Metanephros (tissue), 1 donor: Measurements from ENCODE around the gene RPL36. TPM values are rescaled to one million over a fixed set of nuclear protein-coding genes. Genes with fewer than 3 reads are reported as not detected.

Experiments used
- total RNA-seq: library from RNA; depleted of rRNA; stranded (reverse); fragments of >200 nt; gene quantifications from one replicate; pipeline ENCODE4 v1.2.3, GENCODE V29; 2014

The RPL36 gene
- total RNA-seq = 754 TPM

DNA sequence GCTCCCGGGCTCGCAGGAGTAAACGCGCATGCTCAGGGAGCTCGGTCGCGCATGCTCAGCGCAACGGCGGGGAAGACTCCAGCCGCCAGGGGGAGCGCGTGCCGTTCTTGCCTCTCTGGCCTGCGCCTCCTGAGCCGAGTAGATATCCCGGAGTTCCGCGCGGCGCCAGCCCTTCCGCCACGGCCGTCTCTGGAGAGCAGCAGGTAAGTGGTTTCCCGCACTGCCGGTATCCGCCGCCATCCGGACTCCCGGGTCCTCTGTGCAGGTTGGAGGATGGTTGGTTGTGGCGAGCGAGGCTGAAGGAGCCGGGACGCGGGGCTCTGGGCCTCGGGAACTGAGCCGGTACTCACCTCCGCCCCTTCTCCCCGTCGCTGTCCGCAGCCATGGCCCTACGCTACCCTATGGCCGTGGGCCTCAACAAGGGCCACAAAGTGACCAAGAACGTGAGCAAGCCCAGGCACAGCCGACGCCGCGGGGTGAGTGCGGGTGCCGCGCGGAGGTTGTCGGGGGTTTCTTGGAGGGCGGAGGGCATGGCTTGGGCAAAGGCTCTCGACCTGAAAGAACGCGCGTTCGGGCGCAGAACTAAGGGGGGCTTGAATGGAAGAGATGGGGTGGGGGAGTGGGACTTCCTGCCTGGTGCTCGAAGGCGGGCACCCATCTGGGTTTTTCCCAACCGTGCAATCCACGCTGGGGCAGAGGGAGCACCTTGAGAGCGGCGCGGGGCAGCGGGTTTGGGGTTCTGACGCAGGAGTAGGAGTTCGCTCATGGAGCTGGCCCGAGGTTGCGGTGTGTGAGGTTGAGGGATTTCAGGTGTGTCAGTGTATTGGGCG lies at the start of gene RPL36:
Gene RPL36 (plus strand): TSS at position 171 of the 830 bp plus-strand sequence. CDS start 213 bp downstream, at position 384.

DNA sequence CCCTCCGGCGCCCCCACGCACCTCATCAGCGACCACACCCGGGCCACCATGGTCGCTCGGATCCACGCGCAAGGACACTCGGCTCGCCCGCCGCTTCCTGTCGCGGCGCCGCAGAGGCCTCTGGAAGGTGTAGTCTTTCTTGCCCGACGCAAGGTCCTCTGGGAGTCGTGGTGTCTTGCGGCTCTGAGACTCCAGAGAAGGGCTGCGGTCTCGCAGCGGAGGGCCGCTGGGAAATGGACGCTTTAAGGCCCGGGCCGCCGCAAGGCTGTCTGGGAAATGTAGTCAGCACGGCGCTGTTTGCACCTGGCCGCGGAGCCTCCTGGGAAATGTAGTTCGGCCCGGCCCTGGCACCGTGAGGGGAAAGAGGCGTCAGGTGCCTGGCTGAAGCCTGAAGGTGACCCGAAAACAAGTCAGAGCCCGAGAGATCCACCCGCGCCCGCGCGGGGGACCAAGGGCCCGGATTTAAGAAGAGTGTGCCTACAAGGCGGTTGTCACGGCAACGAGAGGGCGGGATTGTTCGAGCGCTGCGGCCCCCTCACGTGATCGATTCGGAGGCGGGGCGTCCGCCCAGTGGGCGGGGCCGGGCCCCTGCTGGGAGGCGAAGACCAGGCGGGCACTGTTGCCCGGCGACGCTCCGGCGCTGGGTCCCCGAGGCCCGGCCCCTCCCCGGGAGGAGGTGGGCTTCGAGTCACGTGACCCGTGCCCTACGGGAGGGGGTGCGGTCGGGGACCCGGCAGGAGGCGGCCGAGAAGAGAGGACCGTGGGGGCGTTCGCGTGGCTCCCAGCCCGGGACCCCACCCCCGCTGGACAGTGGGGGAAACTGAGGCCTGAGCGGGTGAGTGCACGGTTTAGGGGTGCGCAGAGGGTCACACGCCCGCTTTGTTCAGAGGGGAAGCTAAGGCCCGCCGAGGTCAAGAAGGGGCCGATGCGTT lies 9.4 kb upstream of the RPL36 start, which contains the start of the genes HSD11B1L and MICOS13:
Gene HSD11B1L (plus strand): TSS at position 591 of the 932 bp plus-strand sequence. CDS start 3,806 bp downstream, outside the sequence.
Gene MICOS13 (minus strand): TSS at position 80 of the 932 bp plus-strand sequence. CDS start 30 bp downstream, at position 50.

DNA sequence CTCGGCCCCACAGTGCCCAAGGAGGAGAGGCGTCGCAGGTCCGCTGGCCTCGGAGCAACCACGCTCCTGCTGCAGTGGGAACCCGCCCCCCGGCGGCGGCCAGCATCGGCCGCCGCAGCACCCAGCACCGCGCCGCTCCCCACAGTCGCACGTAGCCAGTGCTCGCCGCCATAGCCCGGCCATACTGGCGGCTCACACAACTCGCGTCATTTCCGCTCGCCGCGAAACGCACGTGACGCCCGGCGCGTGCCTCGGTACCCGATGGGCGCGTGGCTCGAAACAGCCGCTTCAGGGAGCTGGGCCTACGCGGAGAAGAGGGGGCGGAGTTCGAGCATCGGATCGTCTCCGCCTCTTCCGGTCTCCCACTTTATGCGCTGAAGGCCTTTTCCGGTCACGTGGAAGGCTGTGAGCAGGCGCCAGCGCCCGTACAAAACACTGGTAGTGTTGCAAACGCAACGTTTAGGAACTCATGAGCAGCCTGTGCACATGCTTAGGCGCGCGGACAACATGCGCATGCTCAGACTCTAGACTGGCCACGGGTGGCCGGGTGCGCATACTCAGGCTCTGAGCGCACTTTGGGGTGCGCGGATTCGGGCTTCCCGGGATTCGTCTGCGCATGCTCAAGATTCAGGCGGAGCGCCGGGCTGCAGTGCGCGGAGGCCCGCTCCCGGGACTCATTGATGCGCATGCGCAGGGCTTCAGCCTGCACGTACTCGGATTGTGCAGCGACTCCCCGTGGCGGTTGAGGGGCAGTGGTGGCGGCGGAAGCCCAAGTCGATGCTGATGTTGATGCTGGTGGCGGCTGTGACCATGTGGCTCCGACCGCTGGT lies 30.1 kb downstream of the RPL36 start, which contains the start of the genes CATSPERD and LONP1:
Gene CATSPERD (plus strand): TSS at position 677 of the 830 bp plus-strand sequence. CDS start 101 bp downstream, at position 778.
Gene LONP1 (minus strand): TSS at position 186 of the 830 bp plus-strand sequence. CDS start 14 bp downstream, at position 172.

Other genes with a start within 250 kb of the RPL36 start
- gene ZNRF4, start 234.9 kb upstream of the RPL36 start, total RNA-seq = not detected
- 0.93 TPM for gene TINCR, start 122.3 kb upstream of the RPL36 start, total RNA-seq
- gene SAFB2, start 67.5 kb upstream of the RPL36 start, total RNA-seq = 80.2 TPM
- 118 TPM for gene SAFB, start 67.2 kb upstream of the RPL36 start, total RNA-seq
- gene MICOS13, start 9.8 kb upstream of the RPL36 start, total RNA-seq = 90.4 TPM
- 12.6 TPM for gene HSD11B1L, start 9.3 kb upstream of the RPL36 start, total RNA-seq
- 83.1 TPM for gene LONP1, start 29.9 kb downstream of the RPL36 start, total RNA-seq
- not detected for gene CATSPERD, start 30.3 kb downstream of the RPL36 start, total RNA-seq
- gene PRR22, start 94.5 kb downstream of the RPL36 start, total RNA-seq = 1.1 TPM
- 31.2 TPM for gene DUS3L, start 100.9 kb downstream of the RPL36 start, total RNA-seq
- 2.9 TPM for gene NRTN, start 114.8 kb downstream of the RPL36 start, total RNA-seq
- gene FUT6, start 149.4 kb downstream of the RPL36 start, total RNA-seq = 19.0 TPM
- gene FUT3, start 161.2 kb downstream of the RPL36 start, total RNA-seq = 0.41 TPM
- not detected for gene FUT5, start 180.2 kb downstream of the RPL36 start, total RNA-seq
- gene NDUFA11, start 213.5 kb downstream of the RPL36 start, total RNA-seq = 134 TPM
- 13.4 TPM for gene VMAC, start 214.6 kb downstream of the RPL36 start, total RNA-seq
- gene CAPS, start 224.0 kb downstream of the RPL36 start, total RNA-seq = 59.2 TPM